HFFc6 (cell line): ENCODE data around the gene CDH6. TPM values are rescaled to one million over a fixed set of nuclear protein-coding genes. Genes with fewer than 3 reads are reported as not detected.

Source experiments
- DNase-seq: peaks from one replicate; pipeline ENCODE4 v3.0.0-alpha.2; 2018
- H3K27ac Mint-ChIP-seq: 2 replicates; pipeline ENCODE4 v1.8.0; 2020; ENCODE audit warnings: mild to moderate bottlenecking, mixed read lengths
- H3K27me3 Mint-ChIP-seq: 2 replicates; pipeline ENCODE4 v1.8.0; 2021; ENCODE audit warnings: mild to moderate bottlenecking, moderate library complexity, mixed read lengths; ENCODE audit not compliant: insufficient read depth
- H3K36me3 Mint-ChIP-seq: 2 replicates; pipeline ENCODE4 v1.8.0; 2021; ENCODE audit warnings: low read depth, mixed read lengths
- H3K4me1 Mint-ChIP-seq: 2 replicates; pipeline ENCODE4 v1.8.0; 2020; ENCODE audit warnings: low read depth, mixed read lengths
- H3K4me3 Mint-ChIP-seq: 2 replicates; pipeline ENCODE4 v1.8.0; 2020; ENCODE audit warnings: mild to moderate bottlenecking, moderate library complexity, mixed read lengths
- H3K9me3 Mint-ChIP-seq: 2 replicates; pipeline ENCODE4 v1.8.0; 2020; ENCODE audit warnings: mild to moderate bottlenecking, mixed read lengths
- total RNA-seq, 6 experiments: library from RNA; stranded (reverse); fragmentation: NEBNext Ultra II Directional; extraction: Animal tissue kit (Norgen Biotek cat#: 25700); gene quantifications; 2 replicates in 1 of 6; 3 replicates in 5 of 6; pipeline ENCODE4 v1.2.3, GENCODE V29; 2021
- TF ChIP-seq, protein P1 (sequence below): fragments of 200-600 bp; sonication (generic); IDR thresholded peaks from 2 replicates; pipeline ENCODE4 v1.5.0; 2021; ENCODE audit warnings: antibody characterized with exemption, mild to moderate bottlenecking

Gene CDH6
- total RNA-seq, 6 experiments from 2014 or later, result 0.26 to 6.6 (median 5.0) TPM

DNA sequence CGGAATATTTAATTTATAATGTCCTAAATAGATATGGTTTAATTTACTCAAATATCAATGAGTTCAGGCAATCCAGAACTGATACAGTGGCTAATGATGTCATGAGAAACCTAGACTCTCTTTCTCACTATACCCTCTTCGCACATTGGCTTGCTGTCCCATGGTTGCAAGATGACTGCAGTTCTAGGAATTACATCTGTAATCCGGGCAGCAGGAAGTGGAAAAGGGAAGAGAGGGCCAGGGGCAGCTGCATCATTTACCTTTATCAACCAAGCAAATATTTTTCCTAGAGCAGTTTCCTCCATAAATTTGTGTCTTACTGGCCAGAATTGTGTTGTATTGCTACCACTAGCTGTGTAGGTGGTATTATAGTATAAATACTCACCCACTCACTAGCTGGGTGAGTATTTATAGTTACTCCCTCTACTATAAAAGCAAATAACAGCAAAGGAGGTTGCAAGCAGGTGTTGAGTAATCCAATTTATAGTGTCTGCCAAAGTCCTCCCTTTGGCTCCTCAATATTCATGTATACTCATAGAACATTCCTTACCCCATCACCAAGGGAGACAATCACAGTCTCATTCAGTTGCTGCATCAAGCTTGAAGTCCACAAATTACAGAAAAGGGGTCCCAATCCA lies 169.6 kb downstream of the CDH6 start:
- TF ChIP-seq, protein P1, sequence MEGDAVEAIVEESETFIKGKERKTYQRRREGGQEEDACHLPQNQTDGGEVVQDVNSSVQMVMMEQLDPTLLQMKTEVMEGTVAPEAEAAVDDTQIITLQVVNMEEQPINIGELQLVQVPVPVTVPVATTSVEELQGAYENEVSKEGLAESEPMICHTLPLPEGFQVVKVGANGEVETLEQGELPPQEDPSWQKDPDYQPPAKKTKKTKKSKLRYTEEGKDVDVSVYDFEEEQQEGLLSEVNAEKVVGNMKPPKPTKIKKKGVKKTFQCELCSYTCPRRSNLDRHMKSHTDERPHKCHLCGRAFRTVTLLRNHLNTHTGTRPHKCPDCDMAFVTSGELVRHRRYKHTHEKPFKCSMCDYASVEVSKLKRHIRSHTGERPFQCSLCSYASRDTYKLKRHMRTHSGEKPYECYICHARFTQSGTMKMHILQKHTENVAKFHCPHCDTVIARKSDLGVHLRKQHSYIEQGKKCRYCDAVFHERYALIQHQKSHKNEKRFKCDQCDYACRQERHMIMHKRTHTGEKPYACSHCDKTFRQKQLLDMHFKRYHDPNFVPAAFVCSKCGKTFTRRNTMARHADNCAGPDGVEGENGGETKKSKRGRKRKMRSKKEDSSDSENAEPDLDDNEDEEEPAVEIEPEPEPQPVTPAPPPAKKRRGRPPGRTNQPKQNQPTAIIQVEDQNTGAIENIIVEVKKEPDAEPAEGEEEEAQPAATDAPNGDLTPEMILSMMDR, result no peak
- DNase-seq, result peak; percentile 68
- no peaks in the 10 kb centered on the region for H3K9me3 Mint-ChIP-seq
- peak overlapping the region; percentile 69 for H3K4me3 Mint-ChIP-seq
- no peaks in the 10 kb centered on the region for H3K27me3 Mint-ChIP-seq
- H3K4me1 Mint-ChIP-seq, result peaks cover 90% of the 10 kb centered on the region
- peaks cover 5% of the 10 kb centered on the region; the same call in 1 of the 2 replicates for H3K36me3 Mint-ChIP-seq
- peak overlapping the region; percentile 88 for H3K27ac Mint-ChIP-seq

DNA sequence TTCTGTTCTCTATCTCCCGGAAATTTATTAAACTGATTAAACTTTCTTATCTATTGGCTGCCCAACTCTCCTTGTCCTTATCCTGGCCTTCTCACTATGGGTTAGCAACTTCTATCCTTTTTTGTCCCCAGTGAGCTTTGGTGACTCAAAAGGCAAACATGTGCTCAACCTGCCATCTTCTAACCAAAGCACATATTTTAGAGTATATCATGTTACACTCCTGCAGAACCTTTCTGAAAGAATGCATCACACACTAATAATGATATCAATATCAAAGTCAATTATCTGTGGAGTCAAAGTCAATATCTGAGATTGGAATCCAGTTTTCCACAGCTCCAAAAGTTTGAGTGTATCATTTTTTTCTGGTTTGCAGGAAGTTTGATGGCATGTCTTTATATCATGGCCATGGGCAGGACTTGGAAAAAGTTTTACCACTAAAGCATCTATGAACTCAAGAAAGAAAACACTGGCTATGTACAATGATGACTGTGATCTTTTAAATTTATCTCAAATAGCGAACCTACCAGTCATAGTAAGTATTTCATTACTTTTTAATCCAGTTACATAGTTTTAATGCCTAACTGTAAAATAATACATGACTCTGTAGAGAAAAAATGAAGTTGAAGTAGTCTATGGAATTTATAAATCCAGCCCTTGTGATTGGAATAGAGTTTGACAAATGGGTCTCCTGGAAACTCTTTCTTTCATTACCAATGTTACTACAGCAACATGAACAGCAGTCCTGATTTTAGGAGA lies 171.6 kb downstream of the CDH6 start:
- peak overlapping the region; percentile 69 for H3K4me3 Mint-ChIP-seq
- H3K36me3 Mint-ChIP-seq, result peaks cover 5% of the 10 kb centered on the region; the same call in 1 of the 2 replicates
- peak; percentile 91 for DNase-seq
- no peaks in the 10 kb centered on the region for H3K27me3 Mint-ChIP-seq
- peaks cover 80% of the 10 kb centered on the region for H3K4me1 Mint-ChIP-seq
- H3K27ac Mint-ChIP-seq, result peak overlapping the region; percentile 88
- TF ChIP-seq, protein P1, result no peak
- no peaks in the 10 kb centered on the region for H3K9me3 Mint-ChIP-seq

DNA sequence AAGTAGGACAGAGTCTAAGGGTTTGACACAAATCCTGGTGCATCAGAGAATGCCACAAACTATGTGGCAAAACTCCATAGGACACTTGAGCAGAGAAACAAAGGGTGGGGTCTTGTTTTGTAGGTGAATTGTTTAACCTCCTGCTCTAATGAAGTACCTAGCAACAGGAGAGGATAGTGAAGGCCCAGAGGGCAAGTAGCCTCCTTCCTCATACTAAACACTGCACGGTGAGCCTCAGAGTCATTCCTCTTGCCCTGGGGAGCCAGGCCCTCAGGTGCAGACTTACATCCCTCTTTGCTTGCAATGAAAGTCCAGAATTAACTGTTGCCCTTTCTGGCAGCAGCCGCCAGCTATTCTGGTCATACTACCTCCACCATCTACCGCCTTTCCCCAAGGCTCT lies 172.3 kb downstream of the CDH6 start:
- peak overlapping the region; percentile 47 for H3K4me3 Mint-ChIP-seq
- no peaks in the 10 kb centered on the region for H3K9me3 Mint-ChIP-seq
- no peaks in the 10 kb centered on the region for H3K27me3 Mint-ChIP-seq
- DNase-seq, result no peak
- H3K4me1 Mint-ChIP-seq, result peaks cover 76% of the 10 kb centered on the region
- peaks cover 8% of the 10 kb centered on the region for H3K36me3 Mint-ChIP-seq
- peak overlapping the region; percentile 88 for H3K27ac Mint-ChIP-seq
- TF ChIP-seq, protein P1, result no peak

DNA sequence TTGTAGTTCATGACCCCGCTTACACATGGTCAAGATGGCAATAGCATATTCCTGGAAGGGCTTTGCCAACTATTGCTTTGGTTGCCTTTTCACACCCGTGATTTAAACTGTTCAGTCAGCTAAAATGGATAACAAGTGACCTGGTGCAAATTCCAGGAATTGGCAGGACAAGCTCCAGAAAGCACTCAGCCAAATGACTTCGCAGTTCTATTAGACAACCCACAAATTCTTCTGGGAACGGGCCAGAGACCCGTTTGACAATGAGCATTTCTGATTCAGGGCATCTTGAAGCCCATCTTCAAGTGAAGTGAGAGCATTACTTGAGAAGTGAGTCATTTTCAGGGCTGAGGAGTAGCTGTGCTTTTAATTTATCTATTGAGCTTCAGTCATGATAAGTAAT lies 173.5 kb downstream of the CDH6 start:
- peaks cover 74% of the 10 kb centered on the region for H3K4me1 Mint-ChIP-seq

DNA sequence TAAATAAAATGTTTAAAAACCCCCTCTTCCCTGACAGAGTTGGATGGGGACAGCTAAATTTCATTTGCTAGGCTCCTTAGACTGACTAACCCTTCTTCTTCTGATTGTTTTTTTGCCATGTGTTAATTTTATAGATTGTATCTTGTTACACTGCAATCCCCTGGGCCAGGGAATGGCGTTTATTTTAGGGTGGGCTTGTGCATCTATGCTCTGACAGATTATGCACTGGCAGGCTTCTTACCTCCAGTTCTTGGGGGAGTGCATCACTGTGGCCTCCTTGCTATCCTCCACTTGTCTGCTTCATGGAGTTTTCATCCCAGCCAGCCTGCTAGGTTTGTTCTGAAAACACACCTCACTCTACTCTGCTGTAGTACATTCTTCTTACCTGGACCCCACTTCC lies 178.6 kb downstream of the CDH6 start:
- no peak overlapping the region for H3K4me3 Mint-ChIP-seq
- peaks cover 10% of the 10 kb centered on the region for H3K36me3 Mint-ChIP-seq
- TF ChIP-seq, protein P1, result no peak
- H3K4me1 Mint-ChIP-seq, result peaks cover 22% of the 10 kb centered on the region
- no peaks in the 10 kb centered on the region for H3K27me3 Mint-ChIP-seq
- H3K9me3 Mint-ChIP-seq, result no peaks in the 10 kb centered on the region
- DNase-seq, result no peak
- H3K27ac Mint-ChIP-seq, result no peak overlapping the region

More for the DNA sequence above, 173.5 kb downstream of the CDH6 start:
- H3K27ac Mint-ChIP-seq, result peak overlapping the region; percentile 88
- no peak overlapping the region for H3K4me3 Mint-ChIP-seq
- DNase-seq, result peak; percentile 43
- no peaks in the 10 kb centered on the region for H3K9me3 Mint-ChIP-seq
- no peaks in the 10 kb centered on the region for H3K27me3 Mint-ChIP-seq
- H3K36me3 Mint-ChIP-seq, result peaks cover 15% of the 10 kb centered on the region
- TF ChIP-seq, protein P1, result no peak
